T-helper 2 cell treated with Interferon-gamma antibody and Interleukin-4, amounts not matched to agents 5 μg/mL and 100 μg/mL, for 36 hours (primary cell): Measurements from ENCODE around the gene NOTCH4.
A peak's percentile ranks its signal among the peaks of the same experiment; 100 is the strongest.
"Not testable (repeated sequence)": the region's sequence is repeated elsewhere in the genome, so short reads cannot be mapped to it uniquely, and the experiment has no call there.

Experiments
- DNase-seq: peaks from one replicate; pipeline ENCODE4 v3.0.0; 2021; ENCODE audit warnings: low spot score
- H3K27ac Mint-ChIP-seq: one replicate; pipeline ENCODE4 v1.8.0; 2021; ENCODE audit warnings: mild to moderate bottlenecking, mixed read lengths
- H3K27me3 Mint-ChIP-seq: one replicate; pipeline ENCODE4 v1.8.0; 2021; ENCODE audit warnings: low read depth, mixed read lengths
- H3K36me3 Mint-ChIP-seq: one replicate; pipeline ENCODE4 v1.8.0; 2021; ENCODE audit warnings: low read depth, mixed read lengths
- H3K4me1 Mint-ChIP-seq: one replicate; pipeline ENCODE4 v1.8.0; 2021; ENCODE audit warnings: low read depth, mixed read lengths
- H3K4me3 Mint-ChIP-seq: one replicate; pipeline ENCODE4 v1.8.0; 2022; ENCODE audit warnings: mild to moderate bottlenecking, moderate library complexity, mixed read lengths
- H3K9me3 Mint-ChIP-seq: one replicate; pipeline ENCODE4 v1.8.0; 2021; ENCODE audit warnings: mixed read lengths

NOTCH4 gene

GRCh38 chr6:32186151-32186840 lies 37.6 kb downstream of the NOTCH4 start:
- H3K27ac Mint-ChIP-seq = peak overlapping the region; percentile 81
- H3K4me1 Mint-ChIP-seq = peaks cover 27% of the 10 kb centered on the region
- not testable (repeated sequence) for H3K27me3 Mint-ChIP-seq, DNase-seq, H3K9me3 Mint-ChIP-seq
- H3K4me3 Mint-ChIP-seq = peak overlapping the region; percentile 64
- H3K36me3 Mint-ChIP-seq = peaks cover 68% of the 10 kb centered on the region

- Mint-ChIP-seq H3K4me3 (peak overlapping the region; percentile 20), H3K36me3 (peaks cover 66% of the 10 kb centered on the region), H3K4me1 (peaks cover 27% of the 10 kb centered on the region), H3K27ac (peak overlapping the region; percentile 75)
- not testable (repeated sequence) for H3K27me3 Mint-ChIP-seq, DNase-seq, H3K9me3 Mint-ChIP-seq
Measured at GRCh38 chr6:32185681-32186131, 38.2 kb downstream of the NOTCH4 start.

GRCh38 chr6:32184084-32184640 lies 39.7 kb downstream of the NOTCH4 start, which contains the start of gene AGER:
Gene AGER (minus strand): TSS chr6:32184253. CDS start chr6:32184222, 31 bp downstream.
- Mint-ChIP-seq H3K36me3 (peaks cover 68% of the 10 kb centered on the region), H3K4me3 (no peak within 1 kb of the TSS), H3K4me1 (peaks cover 30% of the 10 kb centered on the region), H3K27me3 (no peaks in the 10 kb centered on the region), H3K9me3 (no peaks in the 10 kb centered on the region), H3K27ac (no peak within 1 kb of the TSS)
- DNase-seq = no peak

- Mint-ChIP-seq H3K4me1 (peaks cover 30% of the 10 kb centered on the region), H3K4me3 (no peak overlapping the region), H3K36me3 (peaks cover 68% of the 10 kb centered on the region), H3K27ac (no peak overlapping the region), H3K9me3 (no peaks in the 10 kb centered on the region), H3K27me3 (no peaks in the 10 kb centered on the region)
- DNase-seq = no peak
Measured at GRCh38 chr6:32183483-32184083, 40.3 kb downstream of the NOTCH4 start.

- no peak for DNase-seq
- Mint-ChIP-seq H3K4me1 (peaks cover 29% of the 10 kb centered on the region), H3K9me3 (no peaks in the 10 kb centered on the region), H3K4me3 (no peak overlapping the region), H3K36me3 (peaks cover 66% of the 10 kb centered on the region), H3K27ac (no peak overlapping the region), H3K27me3 (no peaks in the 10 kb centered on the region)
Measured at GRCh38 chr6:32183030-32183429, 40.8 kb downstream of the NOTCH4 start.

GRCh38 chr6:32182555-32182981 lies 41.3 kb downstream of the NOTCH4 start:
- Mint-ChIP-seq H3K4me1 (peaks cover 29% of the 10 kb centered on the region), H3K9me3 (no peaks in the 10 kb centered on the region), H3K27ac (peak overlapping the region; percentile 26), H3K27me3 (no peaks in the 10 kb centered on the region), H3K4me3 (no peak overlapping the region), H3K36me3 (peaks cover 62% of the 10 kb centered on the region)
- no peak for DNase-seq

- Mint-ChIP-seq H3K9me3 (no peaks in the 10 kb centered on the region), H3K27ac (peak overlapping the region; percentile 26), H3K36me3 (peaks cover 56% of the 10 kb centered on the region), H3K27me3 (no peaks in the 10 kb centered on the region), H3K4me3 (no peak overlapping the region), H3K4me1 (peaks cover 27% of the 10 kb centered on the region)
- DNase-seq = no peak
Measured at GRCh38 chr6:32181915-32182529, 41.8 kb downstream of the NOTCH4 start.

GRCh38 chr6:32181148-32181702 lies 42.6 kb downstream of the NOTCH4 start:
- Mint-ChIP-seq H3K36me3 (peaks cover 48% of the 10 kb centered on the region), H3K9me3 (no peaks in the 10 kb centered on the region), H3K27me3 (no peaks in the 10 kb centered on the region), H3K27ac (no peak overlapping the region), H3K4me1 (peaks cover 27% of the 10 kb centered on the region), H3K4me3 (no peak overlapping the region)
- DNase-seq = no peak

- no peak for DNase-seq
- H3K27ac Mint-ChIP-seq = no peak overlapping the region
- peaks cover 39% of the 10 kb centered on the region for H3K36me3 Mint-ChIP-seq
- peak overlapping the region; percentile 53 for H3K4me3 Mint-ChIP-seq
- no peaks in the 10 kb centered on the region for H3K27me3 Mint-ChIP-seq
- peaks cover 26% of the 10 kb centered on the region for H3K4me1 Mint-ChIP-seq
- H3K9me3 Mint-ChIP-seq = no peaks in the 10 kb centered on the region
Measured at GRCh38 chr6:32179766-32180405, 44.0 kb downstream of the NOTCH4 start.

GRCh38 chr6:32178547-32179440 lies 45.1 kb downstream of the NOTCH4 start:
- Mint-ChIP-seq H3K4me1 (peaks cover 33% of the 10 kb centered on the region), H3K27me3 (no peaks in the 10 kb centered on the region)

GRCh38 chr6:32177788-32178546 lies 45.9 kb downstream of the NOTCH4 start, which contains the start of gene RNF5:
Gene RNF5 (plus strand): TSS chr6:32178405. CDS start chr6:32178512, 107 bp downstream.
- H3K27me3 Mint-ChIP-seq = no peaks in the 10 kb centered on the region
- peak within 1 kb of the TSS; percentile 97 for H3K4me3 Mint-ChIP-seq
- no peaks in the 10 kb centered on the region for H3K9me3 Mint-ChIP-seq
- H3K27ac Mint-ChIP-seq = peak within 1 kb of the TSS; percentile 98
- H3K36me3 Mint-ChIP-seq = peaks cover 29% of the 10 kb centered on the region
- peaks cover 41% of the 10 kb centered on the region for H3K4me1 Mint-ChIP-seq
- DNase-seq = peak; percentile 93

More at GRCh38 chr6:32178547-32179440, 45.1 kb downstream of the NOTCH4 start:
- Mint-ChIP-seq H3K36me3 (peaks cover 34% of the 10 kb centered on the region), H3K27ac (peak overlapping the region; percentile 98), H3K4me3 (peak overlapping the region; percentile 97), H3K9me3 (no peaks in the 10 kb centered on the region)
- DNase-seq = no peak

- no peaks in the 10 kb centered on the region for H3K27me3 Mint-ChIP-seq
- peak; percentile 49 for DNase-seq
- H3K9me3 Mint-ChIP-seq = no peaks in the 10 kb centered on the region
- peak overlapping the region; percentile 97 for H3K4me3 Mint-ChIP-seq
- peaks cover 25% of the 10 kb centered on the region for H3K36me3 Mint-ChIP-seq
- peak overlapping the region; percentile 98 for H3K27ac Mint-ChIP-seq
- peaks cover 45% of the 10 kb centered on the region for H3K4me1 Mint-ChIP-seq
Measured at GRCh38 chr6:32177183-32177787, 46.6 kb downstream of the NOTCH4 start.
